ENCODE data around the gene THEMIS. TPM values are rescaled to one million over a fixed set of nuclear protein-coding genes. Genes with fewer than 3 reads are reported as not detected.

The THEMIS gene
- polyA plus RNA-seq, 1 donor from 2014 or later = not detected

- no peak overlapping the region for H3K4me2 ChIP-seq (ENCODE audit: low read length)
- no peak overlapping the region for H3K27ac ChIP-seq (ENCODE audit: low read length)
- H3K27me3 ChIP-seq (ENCODE audit: insufficient read depth, low read depth, low read length) = no peaks in the 10 kb centered on the region
- TF ChIP-seq CTCF (IDR thresholded peaks at IDR 0.05; ENCODE audit: poor library complexity, severe bottlenecking) = no peak
- TF ChIP-seq REST (IDR thresholded peaks at IDR 0.05; ENCODE audit: borderline replicate concordance) = no peak
- no peak for TF ChIP-seq SMC3 (conservative IDR thresholded peaks at IDR 0.05; ENCODE audit: poor library complexity)
- TF ChIP-seq POLR2AphosphoS5 (IDR thresholded peaks at IDR 0.05) = no peak
- TF ChIP-seq EP300 (conservative IDR thresholded peaks at IDR 0.05; ENCODE audit: poor library complexity, severe bottlenecking) = no peak
- TF ChIP-seq MXI1 (conservative IDR thresholded peaks at IDR 0.05; ENCODE audit: poor library complexity, severe bottlenecking) = no peak
- no peak for TF ChIP-seq TAF1 (IDR thresholded peaks at IDR 0.05; ENCODE audit: low read depth)
- TF ChIP-seq RAD21 (conservative IDR thresholded peaks at IDR 0.05) = no peak
- no peak for TF ChIP-seq EZH2 (IDR thresholded peaks at IDR 0.05; ENCODE audit: borderline replicate concordance, insufficient read depth, low read length, poor library complexity, severe bottlenecking)
- H3K36me3 ChIP-seq (ENCODE audit: insufficient read depth, low read length) = no peaks in the 10 kb centered on the region
- H4K20me1 ChIP-seq (ENCODE audit: insufficient read depth) = no peaks in the 10 kb centered on the region
- H2AFZ ChIP-seq (ENCODE audit: low read depth, low read length) = no peak overlapping the region
- H3K79me2 ChIP-seq (replicated peaks; ENCODE audit: insufficient read depth, low read length) = no peaks in the 10 kb centered on the region
- H3F3A ChIP-seq (ENCODE audit: insufficient read depth, low read length, poor library complexity, severe bottlenecking) = no peaks in the 10 kb centered on the region
- no peaks in the 10 kb centered on the region for H3K9me3 ChIP-seq (ENCODE audit: low read length)
- H3K9me2 ChIP-seq (ENCODE audit: insufficient read depth, low read length) = no peaks in the 10 kb centered on the region
- no peak overlapping the region for H3K4me3 ChIP-seq (ENCODE audit: low read length)
- H3K9ac ChIP-seq (ENCODE audit: low read length) = no peak overlapping the region
These were observed 6.8 kb downstream of the THEMIS start for GRCh38 chr6:127894051-127894450.

- Histone ChIP-seq H3K4me3 (ENCODE audit: low read length) (no peak overlapping the region), H3K79me2 (replicated peaks; ENCODE audit: insufficient read depth, low read length) (no peaks in the 10 kb centered on the region), H3K9ac (ENCODE audit: low read length) (no peak overlapping the region), H3K9me2 (ENCODE audit: insufficient read depth, low read length) (no peaks in the 10 kb centered on the region), H3K9me3 (ENCODE audit: low read length) (no peaks in the 10 kb centered on the region), H3K27ac (ENCODE audit: low read length) (no peak overlapping the region), H4K20me1 (ENCODE audit: insufficient read depth) (no peaks in the 10 kb centered on the region), H3K4me2 (ENCODE audit: low read length) (no peak overlapping the region), H3K36me3 (ENCODE audit: insufficient read depth, low read length) (no peaks in the 10 kb centered on the region), H2AFZ (ENCODE audit: low read depth, low read length) (no peak overlapping the region), H3F3A (ENCODE audit: insufficient read depth, low read length, poor library complexity, severe bottlenecking) (no peaks in the 10 kb centered on the region), H3K27me3 (ENCODE audit: insufficient read depth, low read depth, low read length) (no peaks in the 10 kb centered on the region)
- TF ChIP-seq CTCF (IDR thresholded peaks at IDR 0.05; ENCODE audit: poor library complexity, severe bottlenecking) = no peak
- no peak for TF ChIP-seq REST (IDR thresholded peaks at IDR 0.05; ENCODE audit: borderline replicate concordance)
- TF ChIP-seq SMC3 (conservative IDR thresholded peaks at IDR 0.05; ENCODE audit: poor library complexity) = no peak
These were observed 7.3 kb downstream of the THEMIS start for GRCh38 chr6:127893541-127893940.

Measured in neural cell (in vitro differentiated cells).